Small intestine (tissue), 7 donors: ENCODE data around the gene GTF2A2. TPM values are rescaled to one million over a fixed set of nuclear protein-coding genes. Genes with fewer than 3 reads are reported as not detected.

Source experiments
- DNase-seq, 2 donors: peaks; one replicate each; pipeline versions ENCODE4 v3.0.0 to v3.0.0-alpha.2; 2013
- FAIRE-seq: peaks from 2 replicates; lab custom pipeline; 2012; peaks lifted over from hg19 to GRCh38; lab: Jason Lieb, UNC
- H3K27ac ChIP-seq, 3 donors: one replicate each; pipeline ENCODE4 v1.5.1; 2013; ENCODE audit warnings: low read length in 2 of 3, mild to moderate bottlenecking in 2 of 3, control low read depth in 1 of 3, inconsistent platforms in 1 of 3, low read depth in 1 of 3, moderate library complexity in 1 of 3
- H3K27me3 ChIP-seq, 3 donors: one replicate each; pipeline ENCODE4 v1.6.1; 2013; ENCODE audit warnings: low read length in 3 of 3, inconsistent platforms in 1 of 3; ENCODE audit not compliant: control insufficient read depth in 3 of 3, insufficient read depth in 3 of 3
- H3K36me3 ChIP-seq, 3 donors: one replicate each; pipeline ENCODE4 v1.6.1; 2013; ENCODE audit warnings: low read length in 3 of 3, inconsistent platforms in 1 of 3, low read depth in 1 of 3, mild to moderate bottlenecking in 1 of 3, moderate library complexity in 1 of 3; ENCODE audit not compliant: control insufficient read depth in 3 of 3, insufficient read depth in 2 of 3
- H3K4me1 ChIP-seq, 3 donors: one replicate each; pipeline ENCODE4 v1.6.1; 2013; ENCODE audit warnings: low read length in 2 of 3, inconsistent platforms in 1 of 3, low read depth in 1 of 3, mild to moderate bottlenecking in 1 of 3, moderate library complexity in 1 of 3; ENCODE audit not compliant: control insufficient read depth in 3 of 3, insufficient read depth in 2 of 3
- H3K4me3 ChIP-seq, 3 donors: one replicate each; pipeline ENCODE4 v1.5.1; 2013; ENCODE audit warnings: low read length in 3 of 3, control low read depth in 1 of 3, inconsistent platforms in 1 of 3, low read depth in 1 of 3, mild to moderate bottlenecking in 1 of 3, moderate library complexity in 1 of 3
- H3K9me3 ChIP-seq, 2 donors: one replicate each; pipeline ENCODE4 v1.6.1; 2013; ENCODE audit warnings: low read depth in 1 of 2, low read length in 1 of 2; ENCODE audit not compliant: control insufficient read depth in 2 of 2, insufficient read depth in 1 of 2
- WGBS, 3 donors: extraction: QIAGEN DNeasy Blood & Tissue Kit; methylation state at CpG; one replicate each; pipeline ENCODE4 v1.1.7; 2013; 5-methylcytosine and 5-hydroxymethylcytosine counted together
- polyA plus RNA-seq, 4 donors: library from polyadenylated mRNA; stranded (reverse) in 3 of 4; unstranded in 1 of 4; fragments of 200-250 nt in 3 of 4; fragments of 120-200 nt in 1 of 4; gene quantifications; one replicate each; pipeline versions ENCODE4 v1.2.1 to v1.2.3, GENCODE V29; 2013
- donor health status: healthy with polysubstance abuse.
- donor health status: control.
- donor health status: control.
- donor health status: Bipolar disorder and iron deficiency.
- donor health status: healthy.

Gene GTF2A2
- polyA plus RNA-seq, 4 donors = 46.5 to 87.8 (median 61.4) TPM

DNA sequence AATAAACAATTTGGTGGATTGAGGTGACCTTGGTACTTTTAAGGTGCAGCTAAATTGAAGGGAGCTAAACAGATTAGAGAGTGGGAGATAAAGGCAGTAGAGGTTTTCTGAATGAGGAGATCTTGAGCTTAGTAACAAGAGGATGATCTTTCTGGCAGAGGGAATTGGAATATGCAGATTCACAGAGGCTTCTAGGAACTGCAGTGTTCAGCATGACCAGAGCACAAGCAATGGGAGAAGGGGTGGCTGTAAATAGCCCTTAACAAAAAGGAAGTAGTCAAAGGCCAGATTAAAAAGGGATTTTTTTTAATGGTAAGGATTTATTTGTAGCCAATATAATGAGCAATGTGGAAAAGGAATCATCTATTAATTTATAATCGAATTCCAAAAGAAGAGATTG, 37.5 kb upstream of the GTF2A2 start:
- DNase-seq (no peak), FAIRE-seq (no peak)
- H3K36me3 ChIP-seq = no peaks in the 10 kb centered on the region
- H3K4me3 ChIP-seq = no peak overlapping the region
- no peaks in the 10 kb centered on the region for H3K4me1 ChIP-seq
- 86 to 100% (median 94%) methylated on average over 1 of the region's 1 CpG for WGBS, 3 donors
- no peaks in the 10 kb centered on the region for H3K9me3 ChIP-seq
- no peak overlapping the region for H3K27ac ChIP-seq
- no peaks in the 10 kb centered on the region for H3K27me3 ChIP-seq

DNA sequence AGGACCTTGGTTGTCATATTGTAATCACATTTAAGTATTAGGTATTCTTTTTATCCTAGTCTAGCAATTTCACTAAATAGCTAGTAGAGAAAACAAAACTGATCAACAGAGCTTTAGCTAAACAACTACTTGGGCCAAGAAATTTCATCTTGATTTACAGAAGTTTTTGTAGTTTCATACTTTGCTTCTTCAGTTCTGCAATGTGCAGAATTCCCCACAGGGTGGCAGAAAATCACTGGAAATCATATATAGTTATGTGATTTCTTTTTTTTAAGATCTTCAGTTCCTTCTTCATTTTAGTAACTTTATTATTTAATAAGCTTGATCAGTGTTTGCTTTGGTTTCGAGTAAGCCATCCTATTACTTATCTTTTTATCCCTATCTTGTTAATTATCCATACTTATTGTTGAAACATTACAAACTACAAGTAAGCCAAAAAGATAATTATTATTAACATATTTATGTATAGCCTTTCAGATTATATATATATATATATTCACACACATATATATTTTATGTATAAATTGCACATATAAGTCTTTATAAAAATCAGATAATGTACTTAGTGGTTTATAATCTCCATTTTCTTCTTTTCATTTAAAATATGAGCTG, 34.0 kb upstream of the GTF2A2 start:
- FAIRE-seq (peak; percentile 84), DNase-seq (peak; percentile 60 to 66)
- Histone ChIP-seq H3K27ac (no peak overlapping the region), H3K4me1 (peaks cover 3 to 6% (median 5%) of the 10 kb centered on the region in 3 donors), H3K36me3 (peaks cover 0 to 3% (median under 1%) of the 10 kb centered on the region in 3 donors), H3K27me3 (no peaks in the 10 kb centered on the region), H3K4me3 (no peak overlapping the region), H3K9me3 (no peaks in the 10 kb centered on the region)
- WGBS, 3 donors = 6 to 32% (median 14%) methylated on average over 1 of the region's 1 CpG

DNA sequence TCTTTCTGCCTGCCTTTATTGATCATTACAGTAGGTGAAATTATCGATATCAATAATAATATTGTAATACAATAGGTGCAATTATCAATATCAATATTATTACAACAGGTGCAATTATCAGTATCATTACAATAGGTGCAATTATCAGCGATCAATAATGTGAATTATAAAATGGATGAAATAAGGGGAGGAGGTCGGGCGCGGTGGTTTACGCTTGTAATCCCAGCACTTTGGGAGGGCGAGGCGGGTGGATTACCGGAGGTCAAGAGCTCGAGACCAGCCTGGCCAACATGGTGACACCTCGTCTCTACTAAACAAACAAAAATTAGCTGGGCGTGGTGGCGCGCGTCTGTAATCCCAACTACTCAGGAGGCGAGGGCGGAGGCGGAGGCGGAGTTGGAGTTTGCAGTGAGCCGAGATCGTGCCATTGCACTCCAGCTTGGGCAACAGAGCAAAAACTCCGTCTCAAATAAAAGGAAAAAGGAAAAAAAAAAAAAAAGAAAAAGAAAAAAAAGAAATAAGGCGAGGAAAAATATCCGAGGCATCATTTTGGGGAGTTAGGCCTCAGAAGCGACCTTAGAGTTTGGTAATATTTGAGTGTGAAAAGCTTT, 32.4 kb upstream of the GTF2A2 start:
- H3K4me3 ChIP-seq = peak overlapping the region; percentile 80 to 97 (median 91)
- 2% methylated on average over 25 of the region's 25 CpGs for WGBS, 3 donors
- H3K4me1 ChIP-seq = peaks cover 5 to 12% (median 10%) of the 10 kb centered on the region in 3 donors
- no peaks in the 10 kb centered on the region for H3K27me3 ChIP-seq
- peak overlapping the region; percentile 99 to 100 (median 100) for H3K27ac ChIP-seq
- H3K9me3 ChIP-seq = no peaks in the 10 kb centered on the region
- FAIRE-seq (no peak), DNase-seq (peak; percentile 87 to 89)
- peaks cover 0 to 3% (median 3%) of the 10 kb centered on the region in 3 donors for H3K36me3 ChIP-seq

DNA sequence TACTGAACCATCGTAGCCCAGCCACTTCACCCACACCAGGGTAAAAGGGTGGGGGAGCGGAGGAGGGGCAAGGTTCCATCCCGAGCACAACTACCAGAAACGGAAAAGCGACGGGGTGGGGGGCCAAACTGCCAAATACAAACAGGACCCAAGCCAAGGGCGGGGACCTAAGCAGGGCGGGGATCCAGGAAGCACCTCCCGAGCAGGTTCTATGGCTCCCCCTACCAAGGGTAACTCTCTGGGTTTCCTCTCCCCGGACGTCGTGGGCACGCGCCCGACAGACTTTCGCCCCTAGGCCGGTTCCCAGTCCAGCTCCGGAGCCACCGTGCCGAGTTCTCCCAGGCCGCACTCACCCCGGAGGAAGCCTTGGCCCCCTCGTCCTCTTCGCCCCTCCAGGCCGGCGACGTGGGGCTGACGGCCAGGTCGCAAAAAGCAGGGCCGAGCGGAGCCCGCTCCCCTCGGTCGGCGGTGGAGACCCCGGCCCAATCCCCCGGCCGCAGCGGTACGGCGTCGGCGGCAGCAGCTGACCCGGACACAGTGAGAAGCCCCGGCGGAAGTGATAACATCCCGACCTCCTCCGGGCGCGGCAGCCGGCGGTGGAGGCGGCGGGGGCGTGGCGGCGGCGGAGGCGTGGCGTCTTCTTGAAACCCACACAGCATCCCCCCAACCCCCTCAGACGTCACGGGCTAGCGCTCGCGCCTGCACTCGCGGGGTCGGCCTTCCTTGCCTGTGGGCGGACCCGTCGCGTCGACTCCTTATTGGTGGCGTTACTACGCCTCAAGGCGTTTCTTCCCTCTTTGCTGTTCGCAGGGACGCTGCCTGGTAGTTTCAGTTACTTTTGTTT, 31.7 kb upstream of the GTF2A2 start, which contains the start of gene BNIP2:
TSS of gene BNIP2 (minus strand) at position 539 of the 844 bp plus-strand sequence. CDS start 6,863 bp downstream, outside the sequence.
- no peaks in the 10 kb centered on the region for H3K9me3 ChIP-seq
- WGBS, 3 donors = 0 to 1% (median 0%) methylated on average over 66 to 78 of the region's 78 CpGs
- H3K36me3 ChIP-seq = peaks cover 0 to 3% (median 3%) of the 10 kb centered on the region in 3 donors
- H3K27me3 ChIP-seq = no peaks in the 10 kb centered on the region
- peaks cover 5 to 12% (median 10%) of the 10 kb centered on the region in 3 donors for H3K4me1 ChIP-seq
- peak within 1 kb of the TSS; percentile 99 to 100 (median 100) for H3K27ac ChIP-seq
- peak within 1 kb of the TSS; percentile 80 to 97 (median 91) for H3K4me3 ChIP-seq
- no peak for FAIRE-seq
- peak; percentile 95 to 100 for DNase-seq

DNA sequence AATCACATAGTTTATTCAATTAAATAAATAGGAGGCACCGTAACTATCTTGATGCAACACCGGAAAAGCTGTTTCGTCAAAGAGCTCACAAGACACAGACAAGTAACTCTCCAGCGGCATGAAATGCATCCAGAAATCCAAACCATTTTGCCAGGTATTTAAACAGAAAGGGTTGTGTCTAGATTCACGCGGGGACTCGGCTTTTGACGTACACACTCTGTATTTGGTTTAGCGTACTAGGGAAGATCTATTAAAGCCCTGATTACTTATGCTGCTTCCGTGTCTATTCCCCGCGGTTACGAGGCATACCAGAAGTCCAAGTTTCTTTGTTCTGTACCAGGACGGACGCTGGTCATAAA, 31.1 kb upstream of the GTF2A2 start:
- Histone ChIP-seq H3K9me3 (no peaks in the 10 kb centered on the region), H3K27me3 (no peaks in the 10 kb centered on the region), H3K4me3 (peak overlapping the region; percentile 80 to 97 (median 91)), H3K27ac (peak overlapping the region; percentile 99 to 100 (median 100)), H3K36me3 (peaks cover 0 to 6% (median 3%) of the 10 kb centered on the region in 3 donors), H3K4me1 (peaks cover 5 to 12% (median 10%) of the 10 kb centered on the region in 3 donors)
- FAIRE-seq (no peak), DNase-seq (no peak)
- 0% methylated on average over 15 of the region's 15 CpGs for WGBS, 3 donors

DNA sequence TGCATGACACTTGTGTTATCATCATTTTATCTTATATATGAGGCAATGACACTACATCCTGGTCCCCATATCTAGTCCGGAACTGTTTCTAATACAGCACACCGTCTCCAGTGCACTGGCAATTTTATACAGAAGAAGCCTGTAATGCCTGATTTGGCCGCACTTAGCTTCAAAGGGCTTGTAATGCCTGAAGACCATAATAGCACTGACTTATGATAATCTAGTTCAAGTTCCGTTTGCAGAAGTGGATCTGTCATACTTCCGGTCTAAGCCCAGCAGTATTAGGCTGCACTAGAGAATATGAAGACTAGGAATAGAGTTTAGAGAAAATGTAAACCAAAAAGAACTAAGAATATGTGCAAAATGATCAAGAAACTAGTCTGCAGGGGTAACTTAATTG, 30.5 kb upstream of the GTF2A2 start:
- no peaks in the 10 kb centered on the region for H3K9me3 ChIP-seq
- DNase-seq (peak; percentile 56 to 57), FAIRE-seq (no peak)
- H3K4me1 ChIP-seq = peaks cover 5 to 12% (median 10%) of the 10 kb centered on the region in 3 donors
- peak overlapping the region; percentile 41 to 100 (median 65) for H3K27ac ChIP-seq
- 6 to 14% (median 7%) methylated on average over 5 of the region's 5 CpGs for WGBS, 3 donors
- H3K36me3 ChIP-seq = peaks cover 0 to 7% (median 3%) of the 10 kb centered on the region in 3 donors
- peak overlapping the region in 2 of 3 donors; percentile 91 to 97 for H3K4me3 ChIP-seq
- no peaks in the 10 kb centered on the region for H3K27me3 ChIP-seq

DNA sequence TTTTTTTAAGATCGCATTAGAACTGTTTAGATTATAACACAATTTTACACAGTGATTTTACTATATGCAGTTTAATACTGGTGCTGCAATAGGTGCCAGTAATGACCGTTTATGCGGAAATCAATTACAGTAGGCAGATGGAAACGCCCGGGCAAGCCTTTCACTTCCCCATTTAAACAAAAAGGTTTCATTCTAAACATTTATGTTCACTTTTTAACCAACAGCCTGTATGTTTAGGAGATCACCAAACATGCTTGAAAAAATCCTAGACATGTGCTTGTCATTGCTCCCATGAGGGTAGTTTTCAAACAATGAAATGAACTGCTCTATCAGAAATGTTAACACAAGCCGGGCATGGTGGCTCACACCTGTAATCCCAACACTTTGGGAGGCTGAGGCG, 29.1 kb upstream of the GTF2A2 start:
- Histone ChIP-seq H3K27ac (peak overlapping the region in 1 of 3 donors; percentile 74), H3K4me1 (peaks cover 5 to 12% (median 10%) of the 10 kb centered on the region in 3 donors), H3K9me3 (no peaks in the 10 kb centered on the region), H3K27me3 (no peaks in the 10 kb centered on the region), H3K36me3 (peaks cover 0 to 14% (median 4%) of the 10 kb centered on the region in 3 donors), H3K4me3 (peak overlapping the region in 1 of 3 donors; percentile 15)
- no peak for FAIRE-seq
- no peak for DNase-seq
- 55 to 61% (median 57%) methylated on average over 7 of the region's 7 CpGs for WGBS, 3 donors

DNA sequence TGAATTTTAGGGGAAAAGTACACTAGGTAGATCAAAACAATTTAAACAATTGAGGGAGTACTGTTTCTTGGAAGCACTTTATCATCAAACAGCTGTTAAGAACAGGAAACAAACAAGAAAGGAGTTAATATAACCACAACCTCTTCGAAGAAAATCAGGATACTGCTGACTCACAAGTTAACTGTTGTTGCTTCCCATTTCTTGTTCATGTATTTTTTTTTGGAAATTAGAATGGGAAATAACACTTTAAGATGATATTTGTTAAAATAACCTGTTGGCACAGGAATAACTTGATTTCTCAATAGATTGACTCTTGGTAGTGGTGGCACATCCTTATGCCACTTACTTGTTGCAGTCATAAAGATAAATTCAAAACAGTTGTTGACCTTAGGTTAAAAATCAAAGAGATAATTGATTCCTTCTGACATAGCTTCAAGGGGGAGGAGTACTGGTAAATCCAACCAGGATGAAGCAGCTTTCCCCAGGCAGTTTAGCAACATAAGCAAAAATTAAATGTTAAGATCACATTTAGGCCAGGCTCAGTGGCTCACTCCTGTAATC, 28.5 kb upstream of the GTF2A2 start:
- Histone ChIP-seq H3K9me3 (no peaks in the 10 kb centered on the region), H3K27me3 (no peaks in the 10 kb centered on the region), H3K4me3 (peak overlapping the region in 1 of 3 donors; percentile 15), H3K4me1 (peaks cover 5 to 12% (median 10%) of the 10 kb centered on the region in 3 donors), H3K36me3 (peaks cover 3 to 16% (median 8%) of the 10 kb centered on the region in 3 donors), H3K27ac (peak overlapping the region in 1 of 3 donors; percentile 74)
- WGBS, 3 donors = 3 to 6% (median 4%) methylated on average over 1 of the region's 1 CpG
- FAIRE-seq = no peak
- peak in 1 of 2 donors; percentile 56 for DNase-seq
